Measurements from ENCODE around the gene PCGF5. TPM values are rescaled to one million over a fixed set of nuclear protein-coding genes. Genes with fewer than 3 reads are reported as not detected.
"Not testable (repeated sequence)": the region's sequence is repeated elsewhere in the genome, so short reads cannot be mapped to it uniquely, and the experiment has no call there.

Gene PCGF5
- total RNA-seq (13.5 TPM), polyA plus RNA-seq (ENCODE audit: insufficient read depth in 1 of 8, insufficient read length in 8 of 8, low replicate concordance in 1 of 8) (10 to 100 TPM; 13.2 to 22.5 (median 17.6) TPM)
- long read RNA-seq, donor 1, full-length matches to known transcripts, result 2 of 2 reads
- long read RNA-seq, donor 1, partial matches to known transcripts, result 0 of 2 reads
- long read RNA-seq, donor 1, other reads (novel, unspliced or antisense), result 0 of 2 reads
- long read RNA-seq, donor 2, partial matches to known transcripts, result 0 of 1 reads
- long read RNA-seq, donor 2, other reads (novel, unspliced or antisense), result 0 of 1 reads
- long read RNA-seq, donor 3, full-length matches to known transcripts, result 7 of 7 reads
- long read RNA-seq, donor 3, partial matches to known transcripts, result 0 of 7 reads
- long read RNA-seq, donor 3, other reads (novel, unspliced or antisense), result 0 of 7 reads
- long read RNA-seq, donor 4, full-length matches to known transcripts, result 4 of 4 reads
- long read RNA-seq, donor 4, partial matches to known transcripts, result 0 of 4 reads
- long read RNA-seq, donor 4, other reads (novel, unspliced or antisense), result 0 of 4 reads
- long read RNA-seq, donor 5, full-length matches to known transcripts, result 9 of 9 reads
- long read RNA-seq, donor 5, partial matches to known transcripts, result 0 of 9 reads
- long read RNA-seq, donor 5, other reads (novel, unspliced or antisense), result 0 of 9 reads
- long read RNA-seq, donor 6, full-length matches to known transcripts, result 7 of 7 reads
- long read RNA-seq, donor 6, partial matches to known transcripts, result 0 of 7 reads
- long read RNA-seq, donor 6, other reads (novel, unspliced or antisense), result 0 of 7 reads
- long read RNA-seq, donor 7, full-length matches to known transcripts, result 5 of 5 reads
- long read RNA-seq, donor 7, partial matches to known transcripts, result 0 of 5 reads
- long read RNA-seq, donor 7, other reads (novel, unspliced or antisense), result 0 of 5 reads
- long read RNA-seq, donor 8, partial matches to known transcripts, result 0 of 2 reads
- long read RNA-seq, donor 8, other reads (novel, unspliced or antisense), result 0 of 2 reads
- long read RNA-seq, donor 9, full-length matches to known transcripts, result 7 of 7 reads
- long read RNA-seq, donor 9, partial matches to known transcripts, result 0 of 7 reads
- long read RNA-seq, donor 9, other reads (novel, unspliced or antisense), result 0 of 7 reads
- long read RNA-seq, donor 10, full-length matches to known transcripts, result 4 of 4 reads
- long read RNA-seq, donor 10, partial matches to known transcripts, result 0 of 4 reads
- long read RNA-seq, donor 10, other reads (novel, unspliced or antisense), result 0 of 4 reads
- long read RNA-seq, donor 11, partial matches to known transcripts, result 0 of 1 reads
- long read RNA-seq, donor 11, other reads (novel, unspliced or antisense), result 0 of 1 reads

DNA sequence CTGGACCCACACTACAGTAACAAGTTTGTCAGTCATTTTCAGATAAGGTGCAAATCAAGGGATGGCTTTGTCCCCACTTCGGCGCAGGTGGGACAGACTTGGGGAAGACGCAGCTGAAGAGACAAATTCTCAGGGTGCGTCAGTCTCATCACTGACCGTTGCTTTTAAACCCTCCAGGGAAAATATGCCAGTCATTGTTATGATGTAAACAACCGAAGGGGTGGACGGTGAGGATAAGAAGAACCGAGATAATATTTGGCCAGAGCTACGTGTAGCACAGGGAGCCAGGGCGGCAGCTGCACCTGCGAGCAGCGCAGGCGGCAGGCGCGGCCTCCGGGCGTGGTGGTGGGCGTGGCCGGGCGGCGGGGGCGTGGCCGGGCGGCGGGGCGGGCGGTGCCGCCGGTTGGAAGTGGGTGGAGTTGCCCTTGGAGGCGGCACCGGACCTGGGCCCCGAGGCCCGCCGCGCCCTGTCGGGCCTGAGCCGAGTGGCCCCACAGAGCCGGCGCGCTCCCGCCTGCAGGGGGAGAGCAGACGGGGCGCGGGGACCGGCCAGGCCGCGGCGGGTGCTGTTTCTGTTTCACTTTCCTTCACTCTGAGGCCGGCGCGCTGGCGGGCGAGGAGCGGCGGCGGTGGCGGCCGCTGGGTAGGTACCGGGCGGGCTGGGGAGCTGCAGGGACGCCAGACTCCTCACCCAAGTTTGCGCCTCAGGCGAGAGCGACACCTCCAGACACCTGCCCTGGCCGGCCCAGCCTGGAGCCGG is at the start of gene PCGF5:
TSS of gene PCGF5 (plus strand) at position 470 of the 760 bp plus-strand sequence. CDS start 2,209 bp downstream, outside the sequence.
- no peaks in the 10 kb centered on the region for H3K27me3 ChIP-seq (ENCODE audit: control insufficient read depth, insufficient read depth, low read length)
- peaks cover 6% of the 10 kb centered on the region for H3K4me1 ChIP-seq (ENCODE audit: control insufficient read depth, insufficient read depth, low read length)
- WGBS (ENCODE audit: insufficient coverage), result under 1% methylated on average over 50 of the region's 66 CpGs
- peaks cover 3% of the 10 kb centered on the region for H3K36me3 ChIP-seq (ENCODE audit: control insufficient read depth, insufficient read depth, low read length)
- H3K4me3 ChIP-seq (ENCODE audit: low read length), result peak within 1 kb of the TSS; percentile 76
- H3K9me3 ChIP-seq (replicated peaks; ENCODE audit: control insufficient read depth, low read depth, low read length), result no peaks in the 10 kb centered on the region
- peak within 1 kb of the TSS; percentile 73 for H3K27ac ChIP-seq (ENCODE audit: low read length)
- DNase-seq, result peak; percentile 91

DNA sequence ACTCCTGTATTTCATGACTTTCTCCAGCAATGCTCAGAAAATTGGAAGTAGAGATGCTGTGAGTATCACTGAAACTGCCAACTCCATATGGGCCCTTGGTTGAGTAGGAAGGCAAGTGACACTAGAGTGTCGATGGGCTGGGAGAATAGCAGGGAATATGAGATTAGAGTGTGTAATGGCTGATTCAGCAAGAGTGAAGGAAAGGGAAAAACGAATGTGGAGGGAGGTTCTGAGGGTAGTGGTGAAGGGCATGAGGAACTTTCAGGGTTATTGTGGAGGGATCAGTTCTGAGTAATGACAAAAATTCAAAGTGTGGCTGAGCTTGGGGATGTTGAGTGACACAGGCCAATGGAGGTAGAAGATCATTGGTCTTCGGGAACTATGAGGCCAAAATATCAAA is 49.0 kb upstream of the PCGF5 start:
- WGBS (ENCODE audit: insufficient coverage), result 74% methylated on average over 2 of the region's 3 CpGs
- no peak for DNase-seq
- Histone ChIP-seq H3K27ac (ENCODE audit: low read length) (no peak overlapping the region), H3K9me3 (replicated peaks; ENCODE audit: control insufficient read depth, low read depth, low read length) (no peaks in the 10 kb centered on the region), H3K4me1 (ENCODE audit: control insufficient read depth, insufficient read depth, low read length) (no peaks in the 10 kb centered on the region), H3K4me3 (ENCODE audit: low read length) (no peak overlapping the region), H3K27me3 (ENCODE audit: control insufficient read depth, insufficient read depth, low read length) (peaks cover under 1% of the 10 kb centered on the region), H3K36me3 (ENCODE audit: control insufficient read depth, insufficient read depth, low read length) (no peaks in the 10 kb centered on the region)

DNA sequence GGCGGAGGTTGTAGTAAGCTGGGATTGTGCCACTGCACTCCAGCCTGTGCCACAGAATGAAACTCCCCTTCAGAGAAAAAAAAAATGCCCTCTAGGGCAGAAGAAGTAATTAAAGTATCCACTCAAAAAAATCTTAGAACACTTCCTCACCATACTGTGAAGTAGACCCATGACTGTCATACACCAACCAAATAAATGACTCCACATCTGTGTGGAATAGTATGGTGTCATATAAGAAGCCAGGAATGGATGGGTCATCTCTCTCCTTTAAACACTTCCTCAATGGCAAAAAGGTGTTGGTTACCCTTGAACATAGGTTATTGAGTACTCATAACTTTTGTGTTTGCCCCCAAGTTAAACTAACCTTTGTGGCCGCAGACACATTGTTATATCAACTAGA is 48.1 kb upstream of the PCGF5 start:
- no peak overlapping the region for H3K27ac ChIP-seq (ENCODE audit: low read length)
- no peak for DNase-seq
- no peak overlapping the region for H3K4me3 ChIP-seq (ENCODE audit: low read length)
- H3K27me3 ChIP-seq (ENCODE audit: control insufficient read depth, insufficient read depth, low read length), result no peaks in the 10 kb centered on the region
- H3K36me3 ChIP-seq (ENCODE audit: control insufficient read depth, insufficient read depth, low read length), result no peaks in the 10 kb centered on the region
- no peaks in the 10 kb centered on the region for H3K9me3 ChIP-seq (replicated peaks; ENCODE audit: control insufficient read depth, low read depth, low read length)
- no CpG with 5 or more reads among the region's 2 CpGs for WGBS (ENCODE audit: insufficient coverage)
- H3K4me1 ChIP-seq (ENCODE audit: control insufficient read depth, insufficient read depth, low read length), result no peaks in the 10 kb centered on the region

DNA sequence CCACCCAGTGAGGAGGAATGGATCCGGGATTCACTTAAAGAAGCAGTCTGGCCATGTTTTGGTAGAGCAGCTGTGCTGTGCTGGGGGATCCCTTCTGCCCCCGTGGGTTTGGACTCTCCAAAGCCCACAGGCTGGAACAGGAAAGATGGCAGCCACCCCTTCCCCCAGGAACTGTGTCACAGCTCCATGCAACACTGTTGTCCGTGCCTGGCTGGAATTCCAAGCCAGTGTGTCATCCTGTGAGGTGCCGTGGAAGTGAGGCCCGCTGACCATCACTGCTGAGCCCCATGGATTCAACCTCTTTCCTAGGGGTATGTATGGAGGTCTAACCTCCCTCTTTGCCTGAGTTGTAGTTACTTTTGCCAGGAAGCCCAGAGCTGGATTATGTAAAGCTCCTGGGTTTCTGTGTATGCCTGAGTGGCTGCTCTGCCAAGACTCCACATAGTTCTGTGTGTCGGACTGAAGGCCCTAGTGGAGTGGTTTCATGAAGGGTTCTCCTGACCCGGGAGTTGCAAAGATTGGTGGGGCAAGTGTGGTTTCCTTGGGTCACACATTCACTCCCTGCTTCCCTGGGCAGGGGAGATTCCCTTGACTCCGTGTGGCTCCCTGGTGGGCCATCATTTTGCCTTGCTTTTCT is 35.1 kb upstream of the PCGF5 start:
- WGBS (ENCODE audit: insufficient coverage), result 93% methylated on average over 3 of the region's 8 CpGs
- H3K27me3 ChIP-seq (ENCODE audit: control insufficient read depth, insufficient read depth, low read length), result no peaks in the 10 kb centered on the region
- no peak overlapping the region for H3K27ac ChIP-seq (ENCODE audit: low read length)
- no peaks in the 10 kb centered on the region for H3K36me3 ChIP-seq (ENCODE audit: control insufficient read depth, insufficient read depth, low read length)
- no peak for DNase-seq
- no peaks in the 10 kb centered on the region for H3K4me1 ChIP-seq (ENCODE audit: control insufficient read depth, insufficient read depth, low read length)
- H3K4me3 ChIP-seq (ENCODE audit: low read length), result no peak overlapping the region
- peaks cover 3% of the 10 kb centered on the region for H3K9me3 ChIP-seq (replicated peaks; ENCODE audit: control insufficient read depth, low read depth, low read length)

DNA sequence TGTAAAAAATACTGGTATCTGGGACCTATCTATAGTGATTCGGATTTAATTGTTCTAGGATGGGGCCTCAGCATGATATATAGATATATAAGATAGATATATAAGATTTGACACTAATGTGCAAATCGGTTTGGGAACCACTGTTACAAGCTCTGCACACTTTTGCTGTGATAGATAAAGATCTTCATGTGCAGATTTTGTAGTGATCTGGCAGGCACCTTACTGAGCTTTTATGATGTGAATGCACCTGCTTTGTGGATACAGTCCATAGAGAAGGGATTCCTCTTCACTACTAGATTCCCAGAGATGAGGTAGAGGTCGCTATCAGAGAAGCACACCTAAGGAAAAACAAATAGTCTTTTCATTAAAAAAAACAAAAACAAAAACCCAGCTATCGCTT is 33.3 kb upstream of the PCGF5 start:
- DNase-seq, result no peak
- Histone ChIP-seq H3K4me1 (ENCODE audit: control insufficient read depth, insufficient read depth, low read length) (no peaks in the 10 kb centered on the region), H3K4me3 (ENCODE audit: low read length) (no peak overlapping the region), H3K27ac (ENCODE audit: low read length) (no peak overlapping the region), H3K36me3 (ENCODE audit: control insufficient read depth, insufficient read depth, low read length) (no peaks in the 10 kb centered on the region), H3K9me3 (replicated peaks; ENCODE audit: control insufficient read depth, low read depth, low read length) (no peaks in the 10 kb centered on the region), H3K27me3 (ENCODE audit: control insufficient read depth, insufficient read depth, low read length) (no peaks in the 10 kb centered on the region)
- WGBS (ENCODE audit: insufficient coverage), result no CpG with 5 or more reads among the region's 4 CpGs

DNA sequence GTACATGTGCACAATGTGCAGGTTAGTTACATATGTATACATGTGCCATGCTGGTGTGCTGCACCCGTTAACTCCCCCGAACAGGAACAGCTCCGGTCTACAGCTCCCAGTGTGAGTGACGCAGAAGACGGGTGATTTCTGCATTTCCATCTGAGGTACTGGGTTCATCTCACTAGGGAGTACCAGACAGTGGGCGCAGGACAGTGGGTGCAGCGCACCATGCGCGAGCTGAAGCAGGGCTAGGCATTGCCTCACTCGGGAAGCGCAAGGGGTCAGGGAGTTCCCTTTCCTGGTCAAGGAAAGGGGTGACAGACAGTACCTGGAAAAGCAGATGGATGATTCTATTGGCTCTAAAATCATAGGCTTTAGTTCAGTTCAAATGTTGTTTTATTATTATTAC is 32.5 kb upstream of the PCGF5 start:
- H3K4me3 ChIP-seq (ENCODE audit: low read length); H3K9me3 ChIP-seq (replicated peaks; ENCODE audit: control insufficient read depth, low read depth, low read length); DNase-seq; H3K4me1 ChIP-seq (ENCODE audit: control insufficient read depth, insufficient read depth, low read length); H3K27ac ChIP-seq (ENCODE audit: low read length); H3K36me3 ChIP-seq (ENCODE audit: control insufficient read depth, insufficient read depth, low read length); H3K27me3 ChIP-seq (ENCODE audit: control insufficient read depth, insufficient read depth, low read length): not testable (repeated sequence)
- WGBS (ENCODE audit: insufficient coverage), result 96% methylated on average over 8 of the region's 11 CpGs

DNA sequence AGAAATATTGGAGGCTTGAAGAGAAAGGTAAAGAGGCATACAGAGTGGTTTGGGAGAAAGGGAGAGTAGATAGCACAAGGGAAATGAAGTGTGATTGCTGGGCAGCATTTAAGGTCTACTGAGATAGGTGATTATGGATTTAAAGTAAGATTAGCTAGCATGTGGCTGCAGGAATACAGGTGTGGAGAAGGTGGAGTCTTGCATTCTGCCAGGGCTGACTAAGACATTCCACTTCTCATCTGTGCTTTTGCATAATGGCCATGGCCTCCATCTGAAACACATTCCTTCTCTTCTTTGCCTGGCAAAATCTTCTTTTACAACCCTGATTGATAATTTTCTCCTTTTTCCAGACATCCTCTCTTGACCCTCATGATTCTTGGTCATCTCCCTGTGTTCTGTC is 31.6 kb upstream of the PCGF5 start:
- Histone ChIP-seq H3K27ac (ENCODE audit: low read length) (no peak overlapping the region), H3K9me3 (replicated peaks; ENCODE audit: control insufficient read depth, low read depth, low read length) (no peaks in the 10 kb centered on the region), H3K27me3 (ENCODE audit: control insufficient read depth, insufficient read depth, low read length) (no peaks in the 10 kb centered on the region), H3K36me3 (ENCODE audit: control insufficient read depth, insufficient read depth, low read length) (no peaks in the 10 kb centered on the region), H3K4me1 (ENCODE audit: control insufficient read depth, insufficient read depth, low read length) (no peaks in the 10 kb centered on the region), H3K4me3 (ENCODE audit: low read length) (no peak overlapping the region)
- no peak for DNase-seq

DNA sequence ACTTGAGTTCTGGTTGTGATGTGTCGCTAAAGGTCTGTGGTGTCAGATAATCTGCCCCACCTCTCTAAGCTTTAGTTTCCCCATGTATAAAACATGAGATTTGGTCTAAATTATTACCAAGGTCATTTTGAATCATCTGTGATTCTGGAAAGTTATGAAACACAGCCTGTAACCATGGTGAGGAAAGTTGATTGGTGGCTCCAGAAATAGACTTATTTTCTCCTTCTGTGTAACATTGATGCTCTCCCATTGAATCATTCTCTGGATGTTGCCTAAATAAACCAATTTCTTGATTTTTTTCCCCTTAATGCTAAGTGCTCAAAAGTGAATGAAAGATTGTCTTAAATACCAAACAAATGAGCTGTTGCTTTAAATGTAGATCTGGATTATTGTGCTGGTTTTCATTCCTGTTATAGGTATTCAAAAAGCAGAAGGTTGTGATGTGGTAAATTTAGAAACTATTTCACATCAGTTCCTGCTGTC is 30.0 kb upstream of the PCGF5 start:
- Histone ChIP-seq H3K4me1 (ENCODE audit: control insufficient read depth, insufficient read depth, low read length) (no peaks in the 10 kb centered on the region), H3K4me3 (ENCODE audit: low read length) (no peak overlapping the region), H3K36me3 (ENCODE audit: control insufficient read depth, insufficient read depth, low read length) (no peaks in the 10 kb centered on the region), H3K9me3 (replicated peaks; ENCODE audit: control insufficient read depth, low read depth, low read length) (no peaks in the 10 kb centered on the region), H3K27me3 (ENCODE audit: control insufficient read depth, insufficient read depth, low read length) (no peaks in the 10 kb centered on the region), H3K27ac (ENCODE audit: low read length) (no peak overlapping the region)
- no CpG with 5 or more reads among the region's 1 CpG for WGBS (ENCODE audit: insufficient coverage)
- DNase-seq, result peak; percentile 5

Data from muscle of leg (tissue), 16 donors.